Measurements from ENCODE around the gene S100A14.

GRCh38 chr1:153610334-153610733, 5.8 kb downstream of the S100A14 start:
- TF ChIP-seq POLR2A (IDR thresholded peaks at IDR 0.05; ENCODE audit: low read depth, low read length): no peak
- no peak for TF ChIP-seq TAF1 (IDR thresholded peaks at IDR 0.05; ENCODE audit: low read depth, low read length)
- TF ChIP-seq POLR2AphosphoS5 (IDR thresholded peaks at IDR 0.05; ENCODE audit: low read depth, low read length): no peak
- no peak for TF ChIP-seq SPI1 (IDR thresholded peaks at IDR 0.05; ENCODE audit: low read depth, low read length)

Measured in GM12891 (cell line).